Measurements from ENCODE around the gene PTPRD.

Gene PTPRD

DNA sequence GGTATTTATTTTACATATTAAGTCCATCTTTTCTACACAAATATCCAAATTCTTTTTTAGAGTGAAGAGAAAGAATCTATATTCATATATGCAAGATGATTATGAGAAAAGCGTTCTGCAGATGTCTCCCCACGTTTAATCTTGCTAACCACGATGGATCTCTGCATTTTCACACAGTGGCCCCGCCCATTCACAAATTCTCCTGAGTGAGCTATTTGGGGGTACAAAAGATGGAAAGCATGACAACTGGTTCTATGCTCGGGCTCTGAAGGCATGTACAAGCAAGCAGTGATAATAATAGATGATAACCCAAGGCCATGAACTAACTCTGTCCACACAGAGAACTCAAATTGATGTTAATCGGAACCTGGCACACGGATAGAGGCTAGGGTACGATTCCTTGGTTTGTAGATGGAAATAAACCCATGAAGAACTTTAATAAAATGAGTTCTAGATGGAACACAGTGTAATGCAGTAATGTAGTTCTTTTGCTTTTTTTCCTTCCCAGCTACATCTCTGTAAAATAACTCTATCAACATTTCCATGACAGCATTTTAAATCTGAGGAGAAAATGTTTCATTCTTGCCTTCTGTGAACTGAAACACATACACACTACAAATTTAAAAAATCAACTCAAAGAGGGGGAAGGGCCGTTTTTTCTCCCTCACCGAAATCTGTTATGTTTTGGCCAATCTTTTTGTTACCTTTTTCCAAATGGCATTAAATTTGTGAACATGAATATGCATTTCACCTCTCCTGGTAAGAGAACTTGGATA lies 1961.5 kb downstream of the PTPRD start:
- no peak for DNase-seq

DNA sequence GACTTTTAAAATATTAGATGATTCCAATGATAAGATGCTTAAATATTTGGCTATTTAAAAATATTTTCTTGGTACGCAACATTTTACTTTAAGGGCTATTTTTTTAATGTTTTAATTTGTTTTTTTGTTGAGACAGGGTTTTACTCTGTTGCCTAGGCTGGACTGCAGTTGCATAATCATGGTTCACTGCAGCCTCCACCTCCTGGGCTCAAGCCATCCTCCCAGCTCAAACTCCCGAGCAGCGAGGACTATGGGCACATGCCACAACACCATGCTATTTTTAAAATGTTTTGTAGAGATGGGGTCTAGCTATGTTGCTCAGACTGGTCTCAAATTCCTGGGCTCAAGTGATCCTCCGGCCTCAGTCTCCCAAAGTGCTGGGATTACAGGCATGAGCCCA lies 1963.0 kb downstream of the PTPRD start:
- DNase-seq = no peak

DNA sequence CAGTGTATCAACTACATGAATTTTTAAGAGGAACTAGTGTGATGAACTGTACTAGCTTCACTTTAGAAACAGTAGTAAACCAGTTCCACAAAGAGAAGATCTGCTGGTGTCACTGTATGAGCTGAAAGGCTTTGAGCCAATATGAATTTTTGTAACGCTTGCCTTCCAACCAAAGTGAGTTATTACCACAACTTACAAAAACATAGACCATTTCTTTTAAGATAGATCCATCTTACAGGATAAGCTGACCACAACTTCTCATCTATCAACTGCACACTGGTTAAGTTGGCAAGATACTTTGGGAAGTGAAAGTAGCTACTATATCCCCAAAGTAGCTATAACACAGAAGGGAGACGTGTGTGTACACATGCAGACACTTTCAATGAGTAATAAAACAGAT lies 1963.6 kb downstream of the PTPRD start:
- DNase-seq = no peak

DNA sequence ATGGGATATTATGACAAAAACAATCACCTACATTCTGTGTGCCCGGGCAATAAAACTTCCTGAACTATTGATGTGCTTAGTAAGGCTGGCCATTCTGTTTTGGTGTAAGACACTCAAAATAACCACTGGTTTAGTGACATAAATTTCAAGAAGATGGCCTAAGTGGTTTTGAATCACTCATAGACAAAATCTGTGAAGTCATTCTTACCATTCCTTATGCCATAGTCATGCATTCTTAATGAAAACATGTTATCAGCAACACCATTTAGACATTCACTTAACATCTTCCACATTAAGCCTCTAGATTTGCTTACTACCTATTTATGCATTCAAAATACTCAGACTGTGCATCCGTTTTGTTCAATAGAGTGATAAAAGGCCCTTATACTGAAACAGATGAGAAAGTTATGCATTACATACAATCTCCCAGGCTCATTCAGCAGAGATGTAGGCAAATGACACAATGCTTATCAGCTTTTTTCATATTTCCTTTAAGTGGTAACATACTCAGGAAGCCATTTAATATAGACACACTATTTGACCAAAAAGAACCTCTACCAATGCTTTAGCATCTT lies 1964.4 kb downstream of the PTPRD start:
- no peak for DNase-seq

DNA sequence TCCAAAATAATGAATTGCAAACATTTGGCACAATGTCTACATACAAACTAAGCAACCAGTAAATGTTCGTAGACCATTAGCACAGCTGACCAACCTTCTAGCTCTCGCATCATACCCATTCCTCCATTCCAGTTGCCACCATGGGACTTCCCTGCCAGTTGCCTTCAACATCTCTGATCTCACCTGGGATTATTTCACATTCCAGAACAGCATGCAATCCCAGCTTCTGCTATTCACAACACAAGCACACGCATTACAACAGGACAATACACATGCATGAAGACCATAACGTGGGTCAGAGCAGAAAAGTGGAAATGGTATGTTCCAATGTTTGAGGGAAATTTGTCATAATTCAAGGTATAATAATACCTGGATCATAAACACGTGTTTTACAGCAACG lies 1965.0 kb downstream of the PTPRD start:
- no peak for DNase-seq

DNA sequence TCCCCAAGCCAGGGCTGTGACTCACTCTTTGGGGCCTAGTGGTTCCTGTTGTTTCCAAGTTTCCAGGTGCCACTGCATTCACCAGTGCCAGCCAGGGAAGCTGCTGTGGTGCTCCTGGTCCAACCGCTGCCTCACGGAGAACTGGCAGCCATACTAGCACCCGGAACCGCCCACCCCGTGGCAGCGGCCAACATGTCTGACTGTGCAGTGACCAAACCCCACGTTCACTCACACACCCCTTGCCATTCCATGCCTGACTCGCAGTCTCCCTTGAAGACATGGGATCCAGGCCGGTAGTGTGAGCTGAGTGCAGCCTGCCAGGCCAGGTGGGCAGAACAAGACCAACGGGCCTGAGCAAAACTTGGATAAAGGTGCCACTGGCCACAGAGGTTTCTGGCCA lies 1968.2 kb downstream of the PTPRD start:
- no peak for DNase-seq

DNA sequence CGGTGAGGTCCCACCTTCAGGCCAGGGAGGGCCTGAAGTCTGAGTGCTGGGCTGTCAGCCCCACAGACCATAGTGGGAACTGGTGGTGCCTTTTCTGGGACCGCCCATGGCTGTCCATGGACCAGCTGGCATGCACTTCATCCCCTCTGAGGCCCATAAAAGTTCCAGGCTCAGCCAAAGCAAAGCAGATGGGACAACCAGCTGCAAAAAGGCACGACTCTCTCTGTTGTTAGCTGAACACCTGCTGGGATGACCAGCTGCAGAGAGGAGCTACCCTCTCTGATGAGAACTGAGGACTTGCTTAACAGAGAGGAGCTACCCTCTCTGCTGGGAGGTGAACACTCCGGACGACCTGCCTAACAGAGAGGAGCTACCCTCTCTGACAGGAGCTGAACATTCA lies 1968.9 kb downstream of the PTPRD start:
- no peak for DNase-seq

DNA sequence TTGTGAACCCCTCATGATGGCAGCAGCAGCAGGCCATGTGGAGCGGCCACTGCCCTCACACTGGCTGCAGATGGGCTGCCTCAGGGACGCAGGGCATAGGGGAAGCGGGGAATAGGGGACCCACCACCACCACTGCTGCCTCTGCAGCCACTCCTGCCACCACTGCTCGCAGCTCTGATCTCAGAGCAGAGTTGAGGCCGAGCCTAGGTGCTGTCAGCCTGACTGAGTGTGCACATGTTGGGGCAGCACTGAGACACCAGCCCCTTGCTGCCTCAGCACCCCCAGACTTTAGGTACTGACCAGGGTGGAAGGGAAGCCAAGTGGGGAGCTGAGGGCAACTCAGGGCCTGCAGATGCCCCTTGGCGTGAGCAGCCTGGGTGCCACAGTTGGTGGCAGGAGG lies 1969.3 kb downstream of the PTPRD start:
- no peak for DNase-seq

DNA sequence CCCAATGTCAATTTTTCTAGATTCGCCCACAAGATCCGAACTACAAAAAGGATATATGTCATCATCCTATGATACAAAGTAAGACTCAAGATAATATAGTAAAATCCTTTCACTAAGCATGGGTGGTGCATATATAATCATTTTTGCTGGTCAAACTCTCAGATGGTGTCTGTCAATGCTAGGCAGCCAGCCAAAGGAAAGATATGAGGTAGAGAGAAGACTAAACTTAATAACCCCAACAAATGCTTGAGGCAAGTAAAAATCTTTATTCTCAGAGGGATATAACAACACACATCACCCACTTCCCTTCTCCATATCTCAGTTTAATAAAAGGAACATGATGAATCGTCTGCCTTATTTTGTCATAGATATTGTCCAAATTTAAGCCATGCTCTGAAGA lies 1972.0 kb downstream of the PTPRD start:
- no peak for DNase-seq

DNA sequence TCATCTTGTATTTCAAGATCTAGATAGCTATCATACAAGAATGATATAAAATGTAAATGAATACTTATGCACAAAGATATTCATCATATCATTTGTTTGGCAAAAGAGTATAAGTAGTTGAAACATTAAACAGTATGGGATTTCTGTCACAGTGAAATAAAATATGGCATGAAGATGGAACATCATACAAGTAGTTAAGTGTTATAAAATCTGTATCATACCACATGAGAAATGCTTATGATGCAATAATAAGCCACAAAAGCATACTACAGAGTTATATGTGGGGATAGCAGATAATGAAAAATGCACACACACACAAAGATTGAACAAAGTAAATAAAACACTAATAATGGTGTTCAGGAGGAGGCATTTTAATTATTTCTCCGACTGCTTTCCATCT lies 1975.2 kb downstream of the PTPRD start:
- no peak for DNase-seq

DNA sequence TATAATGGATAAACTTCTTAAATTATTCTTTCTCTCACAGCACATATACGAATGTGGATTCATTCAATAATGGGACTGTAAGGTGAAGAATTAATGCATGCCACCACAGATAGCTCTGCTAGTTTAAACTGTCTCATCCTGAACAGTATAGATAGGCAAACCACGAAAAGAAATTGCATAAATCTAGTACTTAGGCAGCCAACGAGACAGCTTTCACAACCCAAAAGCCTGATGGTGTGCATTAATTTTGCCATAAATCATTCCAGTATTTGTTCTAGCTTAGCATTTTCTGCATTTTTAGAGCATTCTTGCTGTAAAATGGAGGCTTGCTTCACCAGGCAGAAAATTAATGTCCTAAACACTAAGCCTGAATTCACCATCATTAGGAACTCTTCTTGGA lies 1979.0 kb downstream of the PTPRD start:
- no peak for DNase-seq

DNA sequence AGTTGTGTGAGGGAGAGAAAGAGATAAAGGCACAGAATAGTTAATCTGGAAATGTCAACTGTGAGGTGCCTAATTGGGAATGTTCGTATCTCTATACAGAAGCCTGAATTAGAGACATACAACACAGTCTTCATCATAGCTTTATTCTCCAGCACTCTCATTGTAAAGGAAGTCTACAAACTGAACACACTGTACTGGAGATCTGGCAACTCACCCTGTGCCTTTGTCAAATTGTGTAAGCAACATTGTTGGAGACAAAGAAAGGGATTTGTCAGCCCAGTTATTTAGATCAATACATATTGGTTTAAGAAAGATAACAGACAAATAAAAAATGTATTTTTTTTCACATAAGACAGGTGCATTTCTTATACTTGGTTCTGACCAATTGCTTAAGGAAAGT lies 1980.3 kb downstream of the PTPRD start:
- DNase-seq = no peak

DNA sequence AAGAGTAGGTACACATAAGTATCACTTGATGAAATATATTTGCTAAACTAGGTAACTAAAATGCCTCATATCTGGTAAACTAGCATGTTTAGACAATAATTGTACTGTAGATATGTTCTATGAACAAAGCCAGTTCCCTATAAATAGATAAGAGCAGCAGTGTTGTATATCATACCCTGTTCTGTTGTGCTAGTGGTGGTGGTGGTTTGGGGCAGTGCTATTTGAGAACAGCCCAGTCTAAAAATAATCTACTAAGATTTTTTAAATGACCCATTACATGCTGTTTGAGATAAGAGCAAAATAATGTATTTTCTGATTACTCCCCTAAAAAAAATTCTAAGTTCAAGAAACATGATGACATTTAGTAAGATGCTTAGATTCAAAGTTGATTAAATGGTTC lies 1984.0 kb downstream of the PTPRD start:
- no peak for DNase-seq

DNA sequence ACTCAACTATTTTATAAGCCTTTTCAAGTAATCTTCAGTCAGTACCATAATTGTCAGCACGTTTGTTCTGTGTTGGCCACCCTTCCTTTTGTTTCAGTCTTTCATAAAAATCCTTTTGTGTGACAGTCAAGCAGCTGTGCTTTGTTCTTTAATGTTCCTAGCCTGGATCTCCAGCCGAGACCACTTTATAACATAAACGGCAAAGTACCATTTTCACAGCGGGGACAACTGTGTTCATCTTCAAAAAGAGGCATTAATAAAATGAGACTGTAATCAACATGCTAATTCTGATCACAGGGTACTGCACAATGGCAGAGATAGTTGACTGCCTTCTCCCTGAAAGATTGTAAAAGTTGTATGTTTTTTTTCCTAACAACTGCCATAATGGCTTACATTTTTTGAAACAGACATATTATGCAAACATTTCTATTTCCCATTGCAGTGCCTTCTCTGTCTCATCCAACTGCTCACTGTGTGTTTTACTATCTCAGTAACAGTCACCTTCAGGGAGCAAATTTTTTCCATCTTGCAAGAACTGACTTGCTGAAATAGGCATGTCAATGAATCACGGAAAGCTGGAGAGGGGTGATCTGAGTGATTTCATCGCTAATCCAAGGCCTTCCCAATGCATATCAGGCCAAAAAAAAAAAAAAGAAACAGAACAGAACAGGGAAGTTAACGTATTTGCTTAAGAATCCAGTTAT lies 1984.7 kb downstream of the PTPRD start:
- no peak for DNase-seq

DNA sequence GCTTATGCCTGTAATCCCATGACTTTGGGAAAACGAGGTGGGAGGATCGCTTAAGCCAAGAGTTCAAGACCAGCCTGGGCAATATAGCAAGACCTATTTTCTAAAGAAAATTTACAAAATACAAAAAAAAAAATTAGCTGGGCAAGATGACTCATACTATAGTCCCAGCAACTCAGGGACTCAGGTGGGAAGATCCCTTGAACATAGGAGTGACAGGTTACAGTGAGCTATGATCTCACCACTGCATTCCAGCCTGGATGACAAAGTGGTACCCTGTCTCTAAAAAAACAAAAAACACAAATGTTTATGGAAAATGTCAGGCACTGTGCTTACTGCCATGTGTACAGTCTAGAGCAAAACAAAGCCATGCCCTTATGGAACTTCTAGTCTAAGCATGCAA lies 1989.9 kb downstream of the PTPRD start:
- DNase-seq = no peak

DNA sequence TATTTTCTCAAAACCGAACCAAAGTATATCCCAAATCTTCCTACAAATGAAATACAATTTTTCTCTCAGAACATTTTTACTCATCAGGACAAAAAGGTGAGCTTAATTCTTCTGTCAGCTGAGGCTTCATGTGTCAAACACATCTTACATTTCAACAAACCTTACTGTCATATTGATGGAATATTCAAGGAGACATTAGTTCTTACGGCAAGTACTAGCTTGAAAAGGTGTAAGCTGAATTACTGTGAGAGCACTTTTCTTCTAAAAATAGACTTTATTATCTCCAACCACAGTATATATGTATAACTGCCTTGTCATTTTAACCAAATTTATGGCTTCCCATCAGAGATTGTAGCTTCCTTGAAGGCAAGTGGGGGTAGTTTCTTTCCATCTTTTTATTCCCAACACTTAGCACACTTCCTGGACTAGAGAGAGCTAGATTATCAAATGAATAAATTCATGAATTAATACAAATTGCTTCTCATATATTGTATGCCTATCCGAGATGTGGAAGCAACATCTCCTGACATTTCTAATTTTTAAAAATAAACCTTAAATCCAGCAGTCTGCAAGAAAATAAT lies 1990.5 kb downstream of the PTPRD start:
- no peak for DNase-seq

DNA sequence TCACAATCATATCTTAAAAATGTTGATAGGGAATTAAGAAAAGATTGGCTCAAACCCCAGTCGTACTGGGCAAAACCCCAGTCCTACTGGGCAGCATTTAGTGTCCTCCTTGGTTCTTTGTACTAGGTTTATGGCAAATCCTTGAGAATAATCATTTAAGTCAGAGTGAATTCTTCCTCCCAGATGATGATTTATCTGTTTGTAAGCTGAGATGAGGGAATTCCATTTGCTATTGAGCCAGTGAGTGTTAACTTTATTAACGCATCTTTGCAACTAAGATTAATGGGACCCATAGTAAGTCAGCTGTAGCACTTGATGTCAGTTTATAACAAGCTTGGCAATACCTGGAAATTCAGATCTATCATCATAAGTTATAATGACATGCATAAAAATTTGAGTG lies 1991.4 kb downstream of the PTPRD start:
- DNase-seq = no peak

DNA sequence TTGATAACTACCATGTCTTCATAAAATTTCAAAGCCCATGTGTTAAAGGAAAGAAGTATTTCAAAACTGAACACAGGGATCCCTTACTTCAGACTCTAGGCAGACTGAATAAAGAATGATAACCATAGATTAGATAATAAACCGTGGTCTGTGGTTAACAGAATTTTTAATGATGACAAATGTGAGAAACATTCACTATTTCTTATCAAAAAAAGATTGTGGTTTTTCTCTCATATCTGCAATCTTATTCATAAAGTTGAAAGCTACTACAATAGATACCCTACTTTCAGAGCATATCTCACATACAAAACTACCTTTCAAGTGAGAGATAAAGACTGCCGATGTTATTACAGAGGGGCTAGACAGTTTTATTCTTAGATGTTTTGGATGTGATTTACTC lies 1996.4 kb downstream of the PTPRD start:
- no peak for DNase-seq

DNA sequence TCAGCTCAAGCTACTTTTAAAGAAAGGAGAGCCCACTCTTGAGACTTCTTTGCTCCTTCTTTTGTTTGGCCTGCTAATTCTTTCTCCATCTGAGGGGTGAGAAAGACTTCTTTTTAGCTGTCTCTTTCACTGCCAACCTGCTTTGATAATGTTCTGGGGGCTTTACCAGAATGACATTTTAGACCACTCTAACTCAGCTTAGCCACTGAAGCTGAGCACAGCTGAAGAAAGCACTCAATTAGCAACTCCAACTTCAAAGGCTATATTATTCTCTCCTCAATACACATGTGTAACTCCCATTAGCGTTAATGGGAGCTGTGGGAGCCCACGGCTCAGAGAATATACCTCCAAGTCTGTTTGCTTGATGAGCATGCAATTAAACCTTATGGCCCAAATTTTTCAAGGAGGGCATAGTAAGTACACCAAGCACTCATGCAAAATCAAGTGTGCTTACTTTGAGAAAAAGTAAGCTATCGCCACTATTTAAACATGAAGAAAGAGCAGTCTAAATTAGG lies 1997.8 kb downstream of the PTPRD start:
- no peak for DNase-seq

DNA sequence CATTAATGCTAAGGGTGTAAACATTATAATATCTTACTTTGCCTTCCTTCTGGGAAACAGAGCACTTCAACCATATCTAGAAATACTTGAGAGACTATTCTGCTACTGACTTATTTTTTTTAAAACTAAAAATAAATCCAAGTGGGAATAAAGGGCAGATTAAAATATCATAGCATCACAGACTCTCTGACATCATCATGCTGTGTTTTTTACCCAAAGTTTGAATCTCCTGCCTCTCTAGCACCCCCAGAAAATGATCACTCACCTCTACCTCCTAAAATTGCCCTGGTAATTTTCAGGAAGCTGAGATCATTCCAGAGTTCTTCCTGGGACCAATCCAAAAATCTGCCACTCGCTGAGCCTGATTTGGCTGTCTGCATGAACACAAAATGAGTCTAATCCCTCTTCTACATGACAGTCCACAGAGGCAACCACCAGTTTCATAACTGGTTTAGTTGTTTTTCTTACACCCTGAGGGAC lies 1999.4 kb downstream of the PTPRD start:
- no peak for DNase-seq

DNA sequence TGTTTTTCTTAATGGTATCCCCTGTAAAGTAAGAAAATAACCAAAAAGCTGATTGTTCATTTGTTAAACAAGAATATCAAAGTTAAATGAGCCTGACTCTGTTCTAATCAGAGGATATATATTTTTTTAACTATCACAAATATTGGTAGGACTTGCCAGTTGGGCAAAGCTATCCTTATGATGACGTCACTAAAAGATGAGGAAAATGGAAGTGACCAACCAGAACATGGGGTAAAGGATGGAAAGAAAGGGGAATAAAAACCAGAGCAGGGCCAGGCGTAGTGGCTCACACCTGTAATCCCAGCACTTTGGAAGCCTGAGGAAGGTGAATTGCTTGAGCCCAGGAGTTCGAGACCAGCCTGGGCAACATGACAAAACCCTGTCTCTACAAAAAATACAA lies 2001.6 kb downstream of the PTPRD start:
- DNase-seq = no peak

DNA sequence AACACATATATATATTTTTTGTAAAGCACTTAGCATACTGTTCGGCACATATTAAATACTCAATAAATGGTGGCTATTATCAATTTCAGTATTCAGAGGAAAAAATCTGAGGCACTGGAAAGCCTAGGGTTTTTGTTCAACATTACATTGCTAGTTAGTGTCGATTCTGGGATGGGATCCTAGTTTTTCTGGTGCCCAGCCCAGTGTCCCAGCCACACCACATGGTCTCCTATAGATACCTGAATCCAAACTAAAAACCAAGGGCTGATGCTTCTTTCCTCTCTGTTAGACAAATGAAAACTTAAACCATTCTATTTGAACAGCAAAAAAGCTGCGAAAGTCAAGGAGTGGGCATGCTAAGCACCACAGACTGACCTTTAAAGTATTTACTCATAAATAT lies 2002.5 kb downstream of the PTPRD start:
- DNase-seq = no peak

DNA sequence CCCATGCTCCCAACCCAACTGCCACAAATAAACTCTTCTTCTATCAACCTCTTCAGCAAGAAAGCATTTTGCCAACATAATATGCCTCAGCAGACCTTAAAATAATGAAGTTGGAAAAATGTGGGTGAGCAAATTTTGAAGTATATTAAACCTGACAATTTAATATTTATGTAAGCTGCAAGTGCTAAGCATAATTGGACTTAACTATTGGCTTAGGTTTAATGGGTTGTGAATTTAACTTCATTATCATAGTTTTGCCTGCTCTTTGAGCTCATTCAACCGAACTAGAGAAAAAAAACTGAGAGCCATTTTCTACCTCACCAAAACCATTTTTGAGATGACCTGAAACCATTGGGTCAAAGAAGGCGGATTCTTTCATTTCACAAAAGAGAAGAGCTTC lies 2007.7 kb downstream of the PTPRD start:
- DNase-seq = no peak

DNA sequence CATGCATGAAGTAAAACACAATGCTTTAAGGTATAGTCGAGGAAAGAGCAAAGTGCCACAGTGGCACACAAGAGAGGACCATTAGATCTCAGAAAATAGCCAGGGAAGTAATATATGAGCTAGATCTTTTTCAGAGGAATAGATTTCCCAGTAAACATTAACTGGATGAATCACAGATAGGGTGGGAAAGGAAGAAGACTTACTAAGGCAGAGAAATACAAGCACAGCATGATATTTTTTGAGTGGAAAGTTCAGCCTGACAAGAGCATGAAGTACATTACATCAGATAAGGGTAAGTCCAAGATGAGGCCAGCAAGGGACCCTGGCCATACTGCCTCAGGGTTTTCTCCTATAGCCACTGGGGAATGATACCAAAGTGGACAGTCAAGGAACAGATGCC lies 2008.6 kb downstream of the PTPRD start:
- no peak for DNase-seq

Measured in NCI-H2029 (cell line).